ENCODE data around the gene TTC9B.

GRCh38 chr19:40254714-40255418, 36.7 kb upstream of the TTC9B start:
- TF ChIP-seq POLR2A (IDR thresholded peaks at IDR 0.05; ENCODE audit: low read depth) (no peak), CTCF (IDR thresholded peaks at IDR 0.05) (no peak), EP300 (IDR thresholded peaks at IDR 0.05) (no peak)
